H9 (cell line): Measurements from ENCODE around the gene RAI14. TPM values are rescaled to one million over a fixed set of nuclear protein-coding genes. Genes with fewer than 3 reads are reported as not detected.

ENCODE experiments used
- DNase-seq: peaks from one replicate; pipeline ENCODE4 v3.0.0-alpha.2; 2017
- H2AFZ ChIP-seq: one replicate; pipeline ENCODE4 v1.6.1; 2013; ENCODE audit warnings: mild to moderate bottlenecking, low read length, control low read depth, moderate library complexity
- H2AK5ac ChIP-seq: 2 replicates; pipeline ENCODE4 v1.6.1; 2013; ENCODE audit warnings: low read length, control low read depth, mixed read lengths; ENCODE audit not compliant: insufficient read length
- H2BK120ac ChIP-seq: one replicate; pipeline ENCODE4 v1.6.1; 2013; ENCODE audit warnings: low read depth, mild to moderate bottlenecking, low read length, control low read depth, inconsistent platforms; ENCODE audit not compliant: poor library complexity, severe bottlenecking
- H2BK12ac ChIP-seq: 2 replicates; pipeline ENCODE4 v1.6.1; 2013; ENCODE audit warnings: low read length, control low read depth, mixed read lengths, low read depth; ENCODE audit not compliant: insufficient read length
- H2BK15ac ChIP-seq: 2 replicates; pipeline ENCODE4 v1.6.1; 2013; ENCODE audit warnings: low read depth, low read length, control low read depth
- H2BK20ac ChIP-seq: one replicate; pipeline ENCODE4 v1.6.1; 2013; ENCODE audit warnings: low read depth, mild to moderate bottlenecking, low read length, control low read depth, inconsistent platforms; ENCODE audit not compliant: poor library complexity, severe bottlenecking
- H2BK5ac ChIP-seq: 2 replicates; pipeline ENCODE4 v1.6.1; 2013; ENCODE audit warnings: low read length, control low read depth, mixed read lengths; ENCODE audit not compliant: insufficient read length
- H3K14ac ChIP-seq: 2 replicates; pipeline ENCODE4 v1.6.1; 2013; ENCODE audit warnings: low read length, control low read depth; ENCODE audit not compliant: insufficient read depth
- H3K18ac ChIP-seq: 2 replicates; pipeline ENCODE4 v1.6.1; 2013; ENCODE audit warnings: low read depth, mild to moderate bottlenecking, mixed read lengths, low read length, control low read depth; ENCODE audit not compliant: insufficient read length
- H3K23ac ChIP-seq: 2 replicates; pipeline ENCODE4 v1.6.1; 2013; ENCODE audit warnings: low read length, control low read depth, mixed read lengths, low read depth; ENCODE audit not compliant: insufficient read length
- H3K23me2 ChIP-seq: 2 replicates; pipeline ENCODE4 v1.6.1; 2013; ENCODE audit warnings: low read depth, mild to moderate bottlenecking, mixed read lengths, low read length, control low read depth; ENCODE audit not compliant: insufficient read length, poor library complexity, severe bottlenecking
- H3K27ac ChIP-seq: 2 replicates; pipeline ENCODE4 v1.5.1; 2013; ENCODE audit warnings: low read length, control low read depth, mixed read lengths, low read depth; ENCODE audit not compliant: insufficient read length
- H3K27me3 ChIP-seq: 2 replicates; pipeline ENCODE4 v1.6.1; 2013; ENCODE audit warnings: low read length, control low read depth, inconsistent platforms; ENCODE audit not compliant: insufficient read depth
- H3K4ac ChIP-seq: 2 replicates; pipeline ENCODE4 v1.6.1; 2013; ENCODE audit warnings: low read depth, mild to moderate bottlenecking, control low read depth, inconsistent platforms, low read length, moderate library complexity
- H3K4me1 ChIP-seq: 2 replicates; pipeline ENCODE4 v1.6.1; 2013; ENCODE audit warnings: low read length, control low read depth, inconsistent platforms; ENCODE audit not compliant: insufficient read depth
- H3K4me2 ChIP-seq: 2 replicates; pipeline ENCODE4 v1.6.1; 2013; ENCODE audit warnings: low read length, control low read depth, mixed read lengths; ENCODE audit not compliant: insufficient read length, insufficient read depth
- H3K56ac ChIP-seq: 2 replicates; pipeline ENCODE4 v1.6.1; 2013; ENCODE audit warnings: low read depth, mild to moderate bottlenecking, mixed read lengths, low read length, control low read depth; ENCODE audit not compliant: insufficient read length
- H3K79me1 ChIP-seq: 2 replicates; pipeline ENCODE4 v1.6.1; 2013; ENCODE audit warnings: low read depth, mild to moderate bottlenecking, moderate library complexity, low read length, control low read depth, inconsistent platforms; ENCODE audit not compliant: insufficient read depth, poor library complexity, severe bottlenecking
- H3K79me2 ChIP-seq: 2 replicates; pipeline ENCODE4 v1.6.1; 2013; ENCODE audit warnings: low read length, control low read depth, inconsistent platforms; ENCODE audit not compliant: insufficient read depth
- H3K9ac ChIP-seq: 2 replicates; pipeline ENCODE4 v1.6.1; 2013; ENCODE audit warnings: low read length, control low read depth, mixed read lengths; ENCODE audit not compliant: insufficient read length; ENCODE audit errors: extremely low read depth
- H3K9me3 ChIP-seq: one replicate; pipeline ENCODE4 v1.6.1; 2013; ENCODE audit warnings: low read depth, low read length, inconsistent platforms; ENCODE audit not compliant: control insufficient read depth
- H3T11ph ChIP-seq: one replicate; pipeline ENCODE4 v1.6.1; 2013; ENCODE audit warnings: mild to moderate bottlenecking, low read length, control low read depth, inconsistent platforms
- H4K20me1 ChIP-seq: one replicate; pipeline ENCODE4 v1.6.1; 2013; ENCODE audit not compliant: control insufficient read depth, insufficient read length, insufficient read depth
- H4K5ac ChIP-seq: 2 replicates; pipeline ENCODE4 v1.6.1; 2013; ENCODE audit warnings: low read depth, mild to moderate bottlenecking, mixed read lengths, low read length, control low read depth; ENCODE audit not compliant: insufficient read length
- H4K8ac ChIP-seq: replicated peaks from 2 replicates; pipeline ENCODE4 v1.6.1; 2013; ENCODE audit warnings: low read length, control low read depth, mixed read lengths, low read depth; ENCODE audit not compliant: insufficient read length
- H4K91ac ChIP-seq: 2 replicates; pipeline ENCODE4 v1.6.1; 2013; ENCODE audit warnings: low read depth, mild to moderate bottlenecking, moderate library complexity, mixed read lengths, low read length, control low read depth; ENCODE audit not compliant: insufficient read length
- H3K27ac Mint-ChIP-seq, 3 experiments: 2 replicates in 2 of 3; 3 replicates in 1 of 3; pipeline ENCODE4 v1.8.0; 2020 to 2021; ENCODE audit warnings: mixed read lengths in 3 of 3, mild to moderate bottlenecking in 1 of 3, moderate library complexity in 1 of 3
- H3K27me3 Mint-ChIP-seq: 2 replicates; pipeline ENCODE4 v1.8.0; 2021; ENCODE audit warnings: low read depth, mild to moderate bottlenecking, moderate library complexity, mixed read lengths
- H3K36me3 Mint-ChIP-seq, 3 experiments: 2 replicates in 2 of 3; 3 replicates in 1 of 3; pipeline ENCODE4 v1.8.0; 2020 to 2021; ENCODE audit warnings: low read depth in 3 of 3, mixed read lengths in 3 of 3; ENCODE audit not compliant: insufficient read depth in 1 of 3
- H3K4me1 Mint-ChIP-seq, 2 experiments: 2 replicates each; pipeline ENCODE4 v1.8.0; 2020; ENCODE audit warnings: mixed read lengths in 2 of 2
- H3K4me3 Mint-ChIP-seq, 2 experiments: 2 replicates in 1 of 2; 3 replicates in 1 of 2; pipeline ENCODE4 v1.8.0; 2020 to 2021; ENCODE audit warnings: mild to moderate bottlenecking in 2 of 2, mixed read lengths in 2 of 2, moderate library complexity in 1 of 2
- H3K9me3 Mint-ChIP-seq, 2 experiments: 2 replicates in 1 of 2; 3 replicates in 1 of 2; pipeline ENCODE4 v1.8.0; 2020; ENCODE audit warnings: mild to moderate bottlenecking in 2 of 2, mixed read lengths in 2 of 2, moderate library complexity in 1 of 2
- CTCF ChIP-seq: fragments of 200-600 bp; sonication (generic); conservative IDR thresholded peaks from 3 replicates; pipeline ENCODE4 v1.8.0; 2021; ENCODE audit warnings: antibody characterized with exemption, mild to moderate bottlenecking
- WGBS: extraction: QIAGEN DNeasy Blood & Tissue Kit; methylation state at CpG from one replicate; pipeline ENCODE4 v1.1.7; 2013; ENCODE audit warnings: missing lambda C conversion rate, low lambda C conversion rate, mixed read lengths; ENCODE audit not compliant: insufficient read length; ENCODE audit errors: extremely low coverage; 5-methylcytosine and 5-hydroxymethylcytosine counted together
- total RNA-seq: library from RNA; stranded (reverse); gene quantifications from 2 replicates; pipeline ENCODE4 v1.2.1, GENCODE V29; 2021

The RAI14 gene
- total RNA-seq, 1 experiment from 2014 or later = 127 TPM

GRCh38 chr5:34791761-34792244, 135.7 kb downstream of the RAI14 start:
- H2BK12ac ChIP-seq = no peak overlapping the region
- no peak overlapping the region for H2AK5ac ChIP-seq
- H2BK120ac ChIP-seq = no peak overlapping the region
- no peak overlapping the region for H2AFZ ChIP-seq
- H3K56ac ChIP-seq = no peak overlapping the region
- no peak overlapping the region for H3K23ac ChIP-seq
- no peak for TF ChIP-seq CTCF
- Mint-ChIP-seq H3K36me3 (peaks cover 17 to 23% (median 22%) of the 10 kb centered on the region in 3 experiments), H3K4me3 (no peak overlapping the region), H3K9me3 (peaks cover 8% of the 10 kb centered on the region in 2 experiments), H3K4me1 (peaks cover 7 to 9% of the 10 kb centered on the region in 2 experiments; a peak in 2 of 4 replicates), H3K27me3 (no peaks in the 10 kb centered on the region), H3K27ac (peak overlapping the region in 1 of 3 experiments; percentile 5; a peak in 1 of 7 replicates)
- H3K4me1 ChIP-seq = peaks cover 5% of the 10 kb centered on the region; the same call in 1 of the 2 replicates
- H4K20me1 ChIP-seq = no peaks in the 10 kb centered on the region
- no peak overlapping the region for H3K14ac ChIP-seq
- H3K79me2 ChIP-seq = peaks cover 5% of the 10 kb centered on the region
- no peak overlapping the region for H3K18ac ChIP-seq
- H2BK15ac ChIP-seq = no peak overlapping the region; the same call in 1 of the 2 replicates
- H3K4me2 ChIP-seq = no peak overlapping the region
- no peak overlapping the region for H4K8ac ChIP-seq
- no peak overlapping the region for H4K91ac ChIP-seq
- H3K9ac ChIP-seq = no peak overlapping the region
- no peak overlapping the region for H3T11ph ChIP-seq
- no peaks in the 10 kb centered on the region for H3K27me3 ChIP-seq
- H3K27ac ChIP-seq = no peak overlapping the region
- no peak overlapping the region for H2BK5ac ChIP-seq
- H3K23me2 ChIP-seq = no peaks in the 10 kb centered on the region
- H3K9me3 ChIP-seq = peaks cover 7% of the 10 kb centered on the region
- H3K79me1 ChIP-seq = no peaks in the 10 kb centered on the region
- no peak overlapping the region for H4K5ac ChIP-seq
- no peak for DNase-seq
- no CpG with 5 or more reads among the region's 5 CpGs for WGBS
- no peak overlapping the region for H2BK20ac ChIP-seq
- H3K4ac ChIP-seq = no peak overlapping the region
